ENCODE data around the gene CDPF1.

CDPF1 gene

DNA sequence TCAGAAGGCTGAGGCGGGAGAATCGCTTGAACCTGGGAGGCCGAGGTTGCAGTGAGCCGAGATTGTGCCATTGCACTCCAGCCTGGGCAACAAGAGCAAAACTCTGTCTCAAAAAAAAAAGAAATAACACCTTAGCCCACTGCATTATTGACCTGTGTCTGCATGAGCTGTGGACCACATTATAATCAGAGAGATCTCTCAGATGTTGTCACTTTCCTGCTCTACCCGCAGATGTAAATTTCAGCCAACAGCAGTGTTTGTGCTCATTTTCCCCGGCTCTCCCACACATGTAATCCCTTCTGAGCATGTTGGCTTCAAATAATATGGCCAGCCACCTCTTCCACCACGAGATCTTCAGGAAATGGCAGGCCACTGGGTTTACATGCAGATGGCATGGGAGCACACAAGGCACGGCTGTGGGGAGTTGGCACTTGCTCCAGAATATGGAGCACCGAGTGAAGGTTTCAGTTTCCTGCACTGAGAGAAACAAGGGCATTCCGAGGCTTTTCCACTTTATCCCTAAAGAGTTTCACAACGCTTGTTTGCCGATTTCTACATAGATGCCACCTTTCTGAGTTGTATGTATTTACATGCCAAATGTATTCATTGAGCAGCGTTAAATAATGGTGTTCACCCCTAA lies 19.7 kb downstream of the CDPF1 start:
- no peak for DNase-seq (ENCODE audit: insufficient read length, low spot score)
- TF ChIP-seq POU2F2 (IDR thresholded peaks at IDR 0.05; ENCODE audit: low read depth, low read length) (no peak), TAF1 (IDR thresholded peaks at IDR 0.05; ENCODE audit: low read depth, low read length) (no peak), SPI1 (IDR thresholded peaks at IDR 0.05; ENCODE audit: low read depth, low read length) (no peak), PAX5 (IDR thresholded peaks at IDR 0.05; ENCODE audit: insufficient read depth, low read length, severe bottlenecking) (no peak), POLR2A (IDR thresholded peaks at IDR 0.05; ENCODE audit: low read depth, low read length) (no peak), POLR2AphosphoS5 (IDR thresholded peaks at IDR 0.05; ENCODE audit: low read depth, low read length) (no peak)
- no peak for FAIRE-seq

DNA sequence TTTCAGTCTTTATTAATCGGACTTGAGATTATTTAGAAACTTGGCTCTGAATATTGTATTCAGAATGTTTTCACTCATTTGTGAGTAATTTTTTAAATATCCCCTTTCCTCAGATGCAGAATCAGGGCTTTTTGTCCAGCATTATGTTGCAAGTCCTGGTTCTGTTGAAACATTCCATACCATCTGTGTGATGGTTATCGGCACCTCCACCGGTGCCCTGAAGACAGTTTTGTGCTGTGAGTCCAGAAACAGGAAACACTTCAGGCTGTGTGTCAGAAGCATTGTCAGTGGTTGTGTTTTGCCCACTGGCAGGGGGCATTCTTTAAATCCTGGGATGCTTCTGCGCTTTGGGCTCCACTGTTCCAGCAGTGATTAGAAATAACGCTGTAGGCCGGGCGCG lies 20.4 kb downstream of the CDPF1 start:
- TF ChIP-seq POU2F2 (IDR thresholded peaks at IDR 0.05; ENCODE audit: low read depth, low read length) (no peak), TAF1 (IDR thresholded peaks at IDR 0.05; ENCODE audit: low read depth, low read length) (no peak), PAX5 (IDR thresholded peaks at IDR 0.05; ENCODE audit: insufficient read depth, low read length, severe bottlenecking) (no peak), POLR2A (IDR thresholded peaks at IDR 0.05; ENCODE audit: low read depth, low read length) (no peak)
- DNase-seq (ENCODE audit: insufficient read length, low spot score) (no peak), FAIRE-seq (no peak)

DNA sequence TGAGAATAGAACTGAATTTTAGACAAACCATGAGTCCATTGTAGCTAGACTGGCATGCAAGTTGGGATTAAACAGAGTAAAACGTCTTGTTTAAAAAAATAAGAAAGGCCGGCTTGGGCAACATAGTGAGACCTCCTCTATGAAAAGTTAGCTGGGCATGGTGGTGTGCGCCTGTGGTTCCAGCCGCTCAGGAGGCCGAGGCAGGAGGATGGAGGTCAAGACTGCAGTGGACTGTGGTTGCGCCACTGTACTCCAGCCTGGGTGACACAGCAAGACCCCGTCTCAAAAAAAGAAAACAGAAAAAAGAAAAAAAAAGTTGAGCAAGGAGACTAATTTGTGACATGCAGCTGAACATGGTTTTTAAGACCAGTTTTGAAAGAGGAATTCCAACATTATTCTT lies 23.5 kb downstream of the CDPF1 start:
- TF ChIP-seq POLR2AphosphoS5 (IDR thresholded peaks at IDR 0.05; ENCODE audit: low read depth, low read length) (no peak), SPI1 (IDR thresholded peaks at IDR 0.05; ENCODE audit: low read depth, low read length) (no peak), TAF1 (IDR thresholded peaks at IDR 0.05; ENCODE audit: low read depth, low read length) (no peak), PAX5 (IDR thresholded peaks at IDR 0.05; ENCODE audit: insufficient read depth, low read length, severe bottlenecking) (no peak), POLR2A (IDR thresholded peaks at IDR 0.05; ENCODE audit: low read depth, low read length) (no peak), POU2F2 (IDR thresholded peaks at IDR 0.05; ENCODE audit: low read depth, low read length) (no peak)
- FAIRE-seq = no peak

DNA sequence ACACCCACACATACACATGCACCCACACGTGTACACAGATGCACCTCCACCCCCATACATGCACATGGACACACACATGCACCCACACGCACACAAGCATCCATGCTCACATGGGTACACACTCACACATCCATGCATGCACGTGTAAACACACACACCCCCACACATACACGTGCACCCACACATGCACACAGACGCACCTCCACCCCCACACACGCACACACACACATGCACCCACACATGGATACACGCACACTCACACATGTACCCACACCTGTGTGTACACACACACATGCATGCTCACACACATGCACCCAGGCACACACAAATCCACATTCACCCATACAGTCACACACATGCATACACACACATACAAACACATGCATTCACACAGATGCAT lies 24.5 kb downstream of the CDPF1 start:
- 0 out of 2 replicates have a peak, but pooled peaks have one; percentile 3 for TF ChIP-seq POU2F2 (IDR thresholded peaks at IDR 0.05; ENCODE audit: low read depth, low read length)
- TF ChIP-seq SPI1 (IDR thresholded peaks at IDR 0.05; ENCODE audit: low read depth, low read length) = no peak
- DNase-seq (ENCODE audit: insufficient read length, low spot score) = no peak
- peak; percentile 78 for FAIRE-seq

More for the DNA sequence above, 23.5 kb downstream of the CDPF1 start:
- no peak for DNase-seq (ENCODE audit: insufficient read length, low spot score)

DNA sequence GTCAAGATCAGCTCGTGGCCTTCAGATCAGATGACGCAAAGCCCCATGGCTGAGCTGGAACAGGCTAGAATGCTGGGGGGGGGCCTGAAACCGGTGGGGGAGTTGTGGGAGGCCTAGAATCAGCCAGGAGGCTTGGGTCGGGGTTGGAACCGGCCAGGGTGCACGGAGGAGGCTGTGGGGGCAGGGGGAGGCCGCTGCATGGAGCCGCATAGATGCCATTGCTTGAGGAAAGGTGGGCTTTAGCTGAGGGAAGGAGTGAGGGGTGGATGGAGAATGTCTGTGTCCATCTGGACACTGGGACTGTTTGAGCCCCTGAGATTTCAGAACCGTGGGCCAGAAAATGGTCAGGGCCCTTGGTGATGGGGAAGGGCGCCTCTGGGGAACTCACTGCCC lies 25.2 kb downstream of the CDPF1 start:
- FAIRE-seq (no peak), DNase-seq (ENCODE audit: insufficient read length, low spot score) (no peak)
- no peak for TF ChIP-seq POU2F2 (IDR thresholded peaks at IDR 0.05; ENCODE audit: low read depth, low read length)
- TF ChIP-seq PAX5 (IDR thresholded peaks at IDR 0.05; ENCODE audit: insufficient read depth, low read length, severe bottlenecking) = no peak
- no peak for TF ChIP-seq SPI1 (IDR thresholded peaks at IDR 0.05; ENCODE audit: low read depth, low read length)

DNA sequence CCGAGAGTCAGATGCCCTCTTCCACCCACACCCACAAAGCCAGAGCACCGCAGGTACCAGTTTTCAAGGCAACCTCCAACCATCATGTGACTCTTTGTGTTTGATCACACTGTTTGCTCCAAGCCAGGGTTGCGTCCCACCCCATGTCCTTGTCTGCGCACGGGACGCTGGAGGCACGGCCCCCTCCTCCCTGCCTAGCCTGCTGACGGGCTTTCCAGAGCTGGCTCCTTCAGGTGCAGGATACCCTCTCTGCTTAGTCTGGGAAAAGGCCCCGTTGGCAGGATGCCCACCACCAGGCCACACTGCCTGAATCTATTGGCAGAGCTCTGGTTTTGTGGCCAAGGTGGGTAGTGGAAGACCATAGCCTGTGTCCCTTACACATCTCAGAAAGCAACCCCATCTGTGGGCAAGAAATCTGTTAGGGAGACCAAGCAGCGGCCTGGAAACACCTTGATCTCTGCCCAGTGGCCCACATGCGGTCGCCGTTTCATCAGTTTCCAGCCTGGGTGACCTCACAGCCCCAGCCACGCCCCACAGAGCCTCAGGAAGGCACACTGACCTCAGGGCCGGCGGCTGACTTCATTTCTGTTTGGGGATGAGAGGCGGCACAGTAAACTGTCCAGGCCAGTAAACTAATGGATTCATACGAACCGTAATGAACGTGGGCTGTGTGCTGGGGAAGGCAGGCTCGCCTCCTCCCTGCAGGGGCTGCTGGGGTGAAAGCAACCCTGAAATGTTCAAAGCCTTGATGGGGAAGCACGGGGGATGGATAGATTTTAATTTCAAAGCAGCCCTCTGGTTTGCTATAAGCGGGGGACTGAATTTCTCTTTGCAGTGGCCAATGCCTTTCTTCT lies 25.8 kb downstream of the CDPF1 start:
- TF ChIP-seq SPI1 (IDR thresholded peaks at IDR 0.05; ENCODE audit: low read depth, low read length) (no peak), POU2F2 (IDR thresholded peaks at IDR 0.05; ENCODE audit: low read depth, low read length) (no peak), PAX5 (IDR thresholded peaks at IDR 0.05; ENCODE audit: insufficient read depth, low read length, severe bottlenecking) (no peak)
- DNase-seq (ENCODE audit: insufficient read length, low spot score) (no peak), FAIRE-seq (no peak)

DNA sequence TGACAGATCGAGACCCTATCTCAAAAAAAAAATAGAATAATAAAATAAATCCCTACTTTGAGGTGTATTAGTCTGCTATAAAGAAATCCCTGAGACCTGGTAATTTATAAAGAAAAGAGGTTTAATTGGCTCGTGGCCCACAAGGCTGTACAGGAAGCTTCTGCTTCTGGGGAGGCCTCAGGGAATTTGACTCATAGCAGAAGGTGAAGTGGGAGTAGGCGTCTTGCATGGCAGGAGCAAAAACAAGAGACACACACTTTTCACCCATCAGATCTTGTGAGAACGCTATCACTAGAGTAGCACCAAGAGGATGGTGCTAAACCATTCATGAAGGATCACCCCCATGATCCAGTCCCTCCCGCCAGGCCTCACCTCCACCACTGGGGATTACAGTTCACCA lies 29.2 kb downstream of the CDPF1 start:
- DNase-seq (ENCODE audit: insufficient read length, low spot score) = no peak

DNA sequence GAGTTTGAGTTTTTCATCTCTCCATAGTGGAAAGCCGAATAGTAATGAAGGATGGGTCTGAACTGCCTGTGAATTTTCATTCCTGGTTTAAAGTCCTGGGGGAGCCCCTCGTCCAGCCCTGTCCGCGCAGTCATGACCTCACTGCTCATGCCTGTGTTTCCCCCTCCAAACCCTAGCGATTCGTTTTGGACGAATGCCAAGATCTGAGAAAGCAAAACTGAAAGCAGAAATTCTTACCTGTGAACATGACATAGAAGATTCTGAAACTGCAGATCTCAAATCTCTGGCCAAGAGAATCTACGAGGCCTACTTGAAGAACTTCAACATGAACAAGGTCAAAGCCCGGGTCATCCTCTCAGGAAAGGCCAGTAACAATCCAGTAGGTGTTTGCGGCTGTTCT lies 30.5 kb downstream of the CDPF1 start:
- no peak for FAIRE-seq
- TF ChIP-seq POLR2AphosphoS5 (IDR thresholded peaks at IDR 0.05; ENCODE audit: low read depth, low read length) (no peak), POLR2A (IDR thresholded peaks at IDR 0.05; ENCODE audit: low read depth, low read length) (no peak), POU2F2 (IDR thresholded peaks at IDR 0.05; ENCODE audit: low read depth, low read length) (no peak), TAF1 (IDR thresholded peaks at IDR 0.05; ENCODE audit: low read depth, low read length) (no peak), SPI1 (IDR thresholded peaks at IDR 0.05; ENCODE audit: low read depth, low read length) (no peak), PAX5 (IDR thresholded peaks at IDR 0.05; ENCODE audit: insufficient read depth, low read length, severe bottlenecking) (no peak)
- DNase-seq (ENCODE audit: insufficient read length, low spot score) = no peak

More for the DNA sequence above, 29.2 kb downstream of the CDPF1 start:
- TF ChIP-seq POLR2AphosphoS5 (IDR thresholded peaks at IDR 0.05; ENCODE audit: low read depth, low read length) (no peak), POLR2A (IDR thresholded peaks at IDR 0.05; ENCODE audit: low read depth, low read length) (no peak), SPI1 (IDR thresholded peaks at IDR 0.05; ENCODE audit: low read depth, low read length) (0 out of 2 replicates have a peak, but pooled peaks have one; percentile 10), PAX5 (IDR thresholded peaks at IDR 0.05; ENCODE audit: insufficient read depth, low read length, severe bottlenecking) (no peak)
- FAIRE-seq = no peak

DNA sequence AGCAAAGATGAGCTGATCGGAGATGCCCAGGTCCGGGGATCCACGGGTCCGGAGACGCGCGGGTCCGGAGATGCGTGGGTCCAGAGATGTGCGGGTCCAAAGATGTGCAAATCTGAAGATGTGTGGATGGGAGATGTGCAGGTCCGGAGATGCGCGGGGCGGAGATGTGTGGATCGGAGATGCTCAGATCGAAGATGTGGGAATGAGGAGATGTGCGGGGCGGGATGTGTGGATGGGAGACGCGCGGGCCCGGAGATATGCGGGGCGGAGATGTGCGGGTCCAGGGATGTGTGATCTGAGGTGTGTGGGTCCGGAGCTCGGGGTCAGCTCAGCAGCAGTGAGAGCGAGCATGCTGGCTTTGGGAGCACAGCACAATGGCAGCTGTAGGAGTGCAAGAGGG lies 35.5 kb downstream of the CDPF1 start:
- DNase-seq (ENCODE audit: insufficient read length, low spot score) (no peak), FAIRE-seq (no peak)
- TF ChIP-seq POLR2AphosphoS5 (IDR thresholded peaks at IDR 0.05; ENCODE audit: low read depth, low read length) = no peak
- no peak for TF ChIP-seq POLR2A (IDR thresholded peaks at IDR 0.05; ENCODE audit: low read depth, low read length)
- TF ChIP-seq POU2F2 (IDR thresholded peaks at IDR 0.05; ENCODE audit: low read depth, low read length) = no peak
- TF ChIP-seq TAF1 (IDR thresholded peaks at IDR 0.05; ENCODE audit: low read depth, low read length) = no peak
- no peak for TF ChIP-seq PAX5 (IDR thresholded peaks at IDR 0.05; ENCODE audit: insufficient read depth, low read length, severe bottlenecking)
- TF ChIP-seq SPI1 (IDR thresholded peaks at IDR 0.05; ENCODE audit: low read depth, low read length) = no peak

DNA sequence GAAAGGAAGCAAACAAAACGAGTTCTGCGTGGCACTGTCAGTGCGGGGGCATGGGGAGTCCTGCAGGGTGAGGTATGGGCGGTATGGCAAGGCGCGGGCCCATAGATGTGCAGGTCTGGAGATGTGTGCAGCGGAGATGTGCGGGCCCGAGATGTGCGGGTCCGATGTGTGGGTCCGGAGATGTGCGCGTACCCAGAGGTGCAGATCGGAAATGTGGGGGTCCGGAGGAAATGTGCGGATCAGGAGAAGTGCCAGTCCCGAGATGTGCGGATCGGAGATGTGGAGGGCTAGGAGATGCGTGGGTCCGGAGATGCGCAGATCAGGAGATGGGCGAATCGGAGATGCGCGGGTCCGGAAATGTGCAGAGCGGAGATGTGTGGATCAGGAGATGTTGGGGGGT lies 35.9 kb downstream of the CDPF1 start:
- DNase-seq (ENCODE audit: insufficient read length, low spot score) (no peak), FAIRE-seq (no peak)

More for the DNA sequence above, 35.9 kb downstream of the CDPF1 start:
- TF ChIP-seq POLR2AphosphoS5 (IDR thresholded peaks at IDR 0.05; ENCODE audit: low read depth, low read length) = no peak
- no peak for TF ChIP-seq SPI1 (IDR thresholded peaks at IDR 0.05; ENCODE audit: low read depth, low read length)
- no peak for TF ChIP-seq POU2F2 (IDR thresholded peaks at IDR 0.05; ENCODE audit: low read depth, low read length)
